HG03354 (cell line): ENCODE results near the gene IGF2BP3.

Experiments used
- ATAC-seq: cut with Tn5 transposase; IDR thresholded peaks from one replicate; pipeline ENCODE4 v1.9.1; 2021; ENCODE audit warnings: mild to moderate bottlenecking; ENCODE audit not compliant: unreplicated experiment, poor library complexity, severe bottlenecking

IGF2BP3 gene

GRCh38 chr7:23393636-23394035 is 76.7 kb downstream of the IGF2BP3 start:
- no peak for ATAC-seq

- no peak for ATAC-seq
These were observed 80.6 kb downstream of the IGF2BP3 start for GRCh38 chr7:23389701-23390100.

- ATAC-seq: no peak
These were observed 82.7 kb downstream of the IGF2BP3 start for GRCh38 chr7:23387583-23387982.

- ATAC-seq: no peak
These were observed 85.2 kb downstream of the IGF2BP3 start for GRCh38 chr7:23385140-23385539.

GRCh38 chr7:23383225-23383624 is 87.1 kb downstream of the IGF2BP3 start:
- no peak for ATAC-seq

- no peak for ATAC-seq
These were observed 89.3 kb downstream of the IGF2BP3 start for GRCh38 chr7:23380961-23381360.

GRCh38 chr7:23380556-23380955 is 89.7 kb downstream of the IGF2BP3 start:
- ATAC-seq: no peak

GRCh38 chr7:23378996-23379395 is 91.3 kb downstream of the IGF2BP3 start:
- ATAC-seq: no peak

- ATAC-seq: no peak
These were observed 93.2 kb downstream of the IGF2BP3 start for GRCh38 chr7:23377134-23377533.

GRCh38 chr7:23373151-23374004 is 96.9 kb downstream of the IGF2BP3 start:
- ATAC-seq: peak; percentile 73

- ATAC-seq: no peak
These were observed 97.7 kb downstream of the IGF2BP3 start for GRCh38 chr7:23372611-23373010.

- no peak for ATAC-seq
These were observed 98.6 kb downstream of the IGF2BP3 start for GRCh38 chr7:23371654-23372053.

- no peak for ATAC-seq
These were observed 100.4 kb downstream of the IGF2BP3 start for GRCh38 chr7:23369695-23370404.

- ATAC-seq: no peak
These were observed 101.2 kb downstream of the IGF2BP3 start for GRCh38 chr7:23369100-23369499.

- ATAC-seq: no peak
These were observed 112.1 kb downstream of the IGF2BP3 start for GRCh38 chr7:23358152-23358674.

GRCh38 chr7:23357190-23358093 is 112.8 kb downstream of the IGF2BP3 start:
- peak; percentile 69 for ATAC-seq

GRCh38 chr7:23356726-23357125 is 113.6 kb downstream of the IGF2BP3 start:
- ATAC-seq: no peak

GRCh38 chr7:23356168-23356567 is 114.1 kb downstream of the IGF2BP3 start:
- no peak for ATAC-seq

GRCh38 chr7:23353172-23353571 is 117.1 kb downstream of the IGF2BP3 start:
- peak; percentile 57 for ATAC-seq

GRCh38 chr7:23350466-23350865 is 119.8 kb downstream of the IGF2BP3 start:
- ATAC-seq: no peak
